Duodenal mucosa (tissue), 2 donors: ENCODE measurements around the gene RASA3.
A peak's percentile ranks its signal among the peaks of the same experiment; 100 is the strongest.
"Not testable (repeated sequence)": the region's sequence is repeated elsewhere in the genome, so short reads cannot be mapped to it uniquely, and the experiment has no call there.

Experiments used
- H3K27ac ChIP-seq: one replicate; pipeline ENCODE4 v1.7.0; 2013; ENCODE audit warnings: low read depth, low read length
- H3K27me3 ChIP-seq, 2 donors: one replicate each; pipeline ENCODE4 v1.7.0; 2013; ENCODE audit warnings: low read length in 2 of 2, control low read depth in 1 of 2; ENCODE audit not compliant: insufficient read depth in 2 of 2, control insufficient read depth in 1 of 2
- H3K36me3 ChIP-seq, 2 donors: one replicate each; pipeline ENCODE4 v1.7.0; 2013; ENCODE audit warnings: low read length in 2 of 2, control low read depth in 1 of 2; ENCODE audit not compliant: insufficient read depth in 2 of 2, control insufficient read depth in 1 of 2
- H3K4me1 ChIP-seq, 2 donors: one replicate each; pipeline ENCODE4 v1.7.0; 2013; ENCODE audit warnings: low read length in 2 of 2, control low read depth in 1 of 2; ENCODE audit not compliant: insufficient read depth in 2 of 2, control insufficient read depth in 1 of 2
- H3K4me3 ChIP-seq, 2 donors: one replicate each; pipeline ENCODE4 v1.7.0; 2013; ENCODE audit warnings: low read length in 2 of 2, low read depth in 1 of 2
- H3K9ac ChIP-seq, 2 donors: one replicate each; pipeline ENCODE4 v1.7.0; 2013; ENCODE audit warnings: low read length in 2 of 2, low read depth in 1 of 2
- H3K9me3 ChIP-seq, 2 donors: one replicate each; pipeline ENCODE4 v1.7.0; 2013; ENCODE audit warnings: low read length in 2 of 2, control low read depth in 1 of 2; ENCODE audit not compliant: control insufficient read depth in 1 of 2

RASA3 gene

GRCh38 chr13:114114006-114114640 lies 18.3 kb downstream of the RASA3 start:
- Histone ChIP-seq H3K36me3 (peaks cover 0 to 3% of the 10 kb centered on the region in 2 donors), H3K27ac (no peak overlapping the region), H3K4me1 (peaks cover 50 to 58% of the 10 kb centered on the region in 2 donors), H3K27me3 (no peaks in the 10 kb centered on the region), H3K9me3 (no peaks in the 10 kb centered on the region), H3K4me3 (no peak overlapping the region), H3K9ac (no peak overlapping the region)

GRCh38 chr13:114113395-114113794 lies 19.0 kb downstream of the RASA3 start:
- H3K27ac ChIP-seq: not testable (repeated sequence)
- peaks cover 46 to 61% of the 10 kb centered on the region in 2 donors for H3K4me1 ChIP-seq

GRCh38 chr13:114112826-114113322 lies 19.5 kb downstream of the RASA3 start:
- no peak overlapping the region for H3K27ac ChIP-seq
- peaks cover 40 to 60% of the 10 kb centered on the region in 2 donors for H3K4me1 ChIP-seq
- no peaks in the 10 kb centered on the region for H3K9me3 ChIP-seq
- peaks cover 0 to 3% of the 10 kb centered on the region in 2 donors for H3K36me3 ChIP-seq
- no peak overlapping the region for H3K9ac ChIP-seq
- no peaks in the 10 kb centered on the region for H3K27me3 ChIP-seq
- no peak overlapping the region for H3K4me3 ChIP-seq

More at GRCh38 chr13:114113395-114113794, 19.0 kb downstream of the RASA3 start:
- not testable (repeated sequence) for H3K27me3 ChIP-seq, H3K9ac ChIP-seq, H3K4me3 ChIP-seq, H3K9me3 ChIP-seq, H3K36me3 ChIP-seq

GRCh38 chr13:114112231-114112825 lies 20.1 kb downstream of the RASA3 start:
- Histone ChIP-seq H3K4me3 (no peak overlapping the region), H3K4me1 (peaks cover 37 to 56% of the 10 kb centered on the region in 2 donors), H3K27me3 (no peaks in the 10 kb centered on the region), H3K9me3 (no peaks in the 10 kb centered on the region), H3K9ac (no peak overlapping the region), H3K36me3 (peaks cover 0 to 3% of the 10 kb centered on the region in 2 donors), H3K27ac (peak overlapping the region; percentile 56)

- Histone ChIP-seq H3K27ac (peak overlapping the region; percentile 56), H3K9ac (no peak overlapping the region), H3K4me3 (no peak overlapping the region), H3K36me3 (peaks cover 0 to 6% of the 10 kb centered on the region in 2 donors), H3K9me3 (no peaks in the 10 kb centered on the region), H3K27me3 (no peaks in the 10 kb centered on the region), H3K4me1 (peaks cover 37 to 61% of the 10 kb centered on the region in 2 donors)
Measured at GRCh38 chr13:114111577-114111976, 20.8 kb downstream of the RASA3 start.

- H3K27me3 ChIP-seq, H3K4me3 ChIP-seq, H3K9me3 ChIP-seq, H3K36me3 ChIP-seq: not testable (repeated sequence)
- Histone ChIP-seq H3K27ac (peak overlapping the region; percentile 42), H3K4me1 (peaks cover 34 to 55% of the 10 kb centered on the region in 2 donors), H3K9ac (peak overlapping the region; percentile 25 to 43)
Measured at GRCh38 chr13:114110830-114111189, 21.6 kb downstream of the RASA3 start.

GRCh38 chr13:114110091-114110829 lies 22.2 kb downstream of the RASA3 start:
- H3K27me3 ChIP-seq: no peaks in the 10 kb centered on the region
- peak overlapping the region; percentile 42 for H3K27ac ChIP-seq
- peak overlapping the region; percentile 25 to 43 for H3K9ac ChIP-seq
- peak overlapping the region in 1 of 2 donors; percentile 7 for H3K4me3 ChIP-seq
- peaks cover 28 to 50% of the 10 kb centered on the region in 2 donors for H3K4me1 ChIP-seq
- no peaks in the 10 kb centered on the region for H3K9me3 ChIP-seq
- peaks cover 0 to 6% of the 10 kb centered on the region in 2 donors for H3K36me3 ChIP-seq

- H3K4me1 ChIP-seq: peaks cover 22 to 45% of the 10 kb centered on the region in 2 donors
Measured at GRCh38 chr13:114109641-114110041, 22.8 kb downstream of the RASA3 start.

GRCh38 chr13:114108894-114109293 lies 23.5 kb downstream of the RASA3 start:
- Histone ChIP-seq H3K27ac (no peak overlapping the region), H3K27me3 (no peaks in the 10 kb centered on the region), H3K9ac (peak overlapping the region in 1 of 2 donors; percentile 38), H3K4me1 (peaks cover 19 to 38% of the 10 kb centered on the region in 2 donors), H3K4me3 (no peak overlapping the region), H3K36me3 (peaks cover 0 to 6% of the 10 kb centered on the region in 2 donors), H3K9me3 (no peaks in the 10 kb centered on the region)

More at GRCh38 chr13:114109641-114110041, 22.8 kb downstream of the RASA3 start:
- H3K27me3 ChIP-seq: no peaks in the 10 kb centered on the region
- H3K9me3 ChIP-seq: no peaks in the 10 kb centered on the region
- H3K27ac ChIP-seq: no peak overlapping the region
- peaks cover 0 to 6% of the 10 kb centered on the region in 2 donors for H3K36me3 ChIP-seq
- peak overlapping the region; percentile 8 to 25 for H3K9ac ChIP-seq
- peak overlapping the region in 1 of 2 donors; percentile 15 for H3K4me3 ChIP-seq
